Activated T-cell treated with anti-CD3 and anti-CD28 coated beads, Interleukin-2, amount 50 U/mL, for 72 hours (primary cell): ENCODE results near the gene CYP8B1. TPM values are rescaled to one million over a fixed set of nuclear protein-coding genes. Genes with fewer than 3 reads are reported as not detected.
A peak's percentile ranks its signal among the peaks of the same experiment; 100 is the strongest.
"Not testable (repeated sequence)": the region's sequence is repeated elsewhere in the genome, so short reads cannot be mapped to it uniquely, and the experiment has no call there.

Experiments used
- ATAC-seq, 2 donors: fragments of 150-1000 bp; cut with Tn5 transposase; replicated peaks in 1 of 2; 2 replicates each; pipeline ENCODE4 v1.10.0; 2021; ENCODE audit warnings: moderate library complexity in 2 of 2, mild to moderate bottlenecking in 1 of 2
- DNase-seq, 2 donors: peaks; one replicate each; pipeline ENCODE4 v3.0.0; 2021 to 2022; ENCODE audit warnings: mixed read lengths in 1 of 2
- H3K27ac Mint-ChIP-seq: one replicate; pipeline ENCODE4 v1.8.0; 2022; ENCODE audit warnings: mild to moderate bottlenecking, moderate library complexity, mixed read lengths
- H3K27me3 Mint-ChIP-seq: one replicate; pipeline ENCODE4 v1.8.0; 2022; ENCODE audit warnings: low read depth, mixed read lengths
- H3K36me3 Mint-ChIP-seq, 2 donors: one replicate each; pipeline ENCODE4 v1.8.0; 2022; ENCODE audit warnings: mixed read lengths in 2 of 2, mild to moderate bottlenecking in 1 of 2; ENCODE audit not compliant: insufficient read depth in 2 of 2
- H3K4me1 Mint-ChIP-seq: one replicate; pipeline ENCODE4 v1.8.0; 2022; ENCODE audit warnings: low read depth, mixed read lengths
- H3K4me3 Mint-ChIP-seq, 2 donors: one replicate each; pipeline ENCODE4 v1.8.0; 2022; ENCODE audit warnings: mild to moderate bottlenecking in 2 of 2, mixed read lengths in 2 of 2, moderate library complexity in 2 of 2
- H3K9me3 Mint-ChIP-seq, 2 donors: one replicate each; pipeline ENCODE4 v1.8.0; 2022; ENCODE audit warnings: mixed read lengths in 2 of 2
- total RNA-seq, 2 donors: library from RNA; stranded (reverse); gene quantifications; one replicate each; pipeline ENCODE4 v1.2.3, GENCODE V29; 2022

The CYP8B1 gene
- total RNA-seq, 2 donors from 2014 or later: not detected

DNA sequence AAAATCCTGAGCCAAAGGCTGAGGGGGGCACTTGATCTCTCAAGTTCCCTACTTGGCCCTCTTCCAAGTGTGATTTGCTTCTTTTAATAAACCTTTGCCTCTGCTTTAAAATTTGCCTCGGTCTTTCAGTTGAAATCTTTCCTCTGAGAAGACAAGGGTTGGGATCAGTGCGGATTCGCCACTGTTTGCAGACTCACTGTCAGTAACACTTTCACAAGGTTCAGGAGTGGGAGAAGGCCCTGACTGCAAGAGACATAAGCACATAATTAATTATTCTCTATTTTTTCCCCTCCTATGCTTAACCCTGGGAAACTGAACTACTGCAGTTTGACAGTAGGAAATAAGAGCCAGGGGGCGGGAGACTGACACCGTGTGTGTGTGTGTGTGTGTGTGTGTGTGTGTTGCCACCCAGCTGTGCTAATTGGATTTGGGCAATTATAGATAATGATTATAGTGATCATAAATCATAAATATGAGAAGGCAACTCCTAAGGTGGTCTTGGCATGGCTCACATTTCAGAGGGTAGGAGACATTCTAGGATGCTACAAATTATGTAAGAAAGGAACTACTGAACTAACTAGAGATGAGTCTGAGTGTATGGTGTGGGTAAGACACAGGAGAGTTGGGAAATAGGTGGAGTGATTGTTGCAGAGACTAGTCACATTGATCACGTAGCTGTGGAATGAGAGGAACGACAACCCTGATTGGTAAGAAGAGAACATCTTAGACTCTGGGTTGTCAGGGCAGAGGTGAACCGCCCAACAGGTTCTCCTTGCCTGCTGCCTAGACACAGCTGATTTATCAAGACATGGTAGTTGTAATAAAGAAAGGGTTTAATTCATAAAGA is 24.8 kb upstream of the CYP8B1 start:
- H3K4me1 Mint-ChIP-seq: peaks cover 8% of the 10 kb centered on the region
- no peak overlapping the region for H3K4me3 Mint-ChIP-seq
- H3K9me3 Mint-ChIP-seq: peaks cover 2 to 8% of the 10 kb centered on the region in 2 donors
- H3K27ac Mint-ChIP-seq: no peak overlapping the region
- DNase-seq (no peak), ATAC-seq (no peak)
- H3K27me3 Mint-ChIP-seq: peaks cover 16% of the 10 kb centered on the region
- H3K36me3 Mint-ChIP-seq: peaks cover 10 to 13% of the 10 kb centered on the region in 2 donors

DNA sequence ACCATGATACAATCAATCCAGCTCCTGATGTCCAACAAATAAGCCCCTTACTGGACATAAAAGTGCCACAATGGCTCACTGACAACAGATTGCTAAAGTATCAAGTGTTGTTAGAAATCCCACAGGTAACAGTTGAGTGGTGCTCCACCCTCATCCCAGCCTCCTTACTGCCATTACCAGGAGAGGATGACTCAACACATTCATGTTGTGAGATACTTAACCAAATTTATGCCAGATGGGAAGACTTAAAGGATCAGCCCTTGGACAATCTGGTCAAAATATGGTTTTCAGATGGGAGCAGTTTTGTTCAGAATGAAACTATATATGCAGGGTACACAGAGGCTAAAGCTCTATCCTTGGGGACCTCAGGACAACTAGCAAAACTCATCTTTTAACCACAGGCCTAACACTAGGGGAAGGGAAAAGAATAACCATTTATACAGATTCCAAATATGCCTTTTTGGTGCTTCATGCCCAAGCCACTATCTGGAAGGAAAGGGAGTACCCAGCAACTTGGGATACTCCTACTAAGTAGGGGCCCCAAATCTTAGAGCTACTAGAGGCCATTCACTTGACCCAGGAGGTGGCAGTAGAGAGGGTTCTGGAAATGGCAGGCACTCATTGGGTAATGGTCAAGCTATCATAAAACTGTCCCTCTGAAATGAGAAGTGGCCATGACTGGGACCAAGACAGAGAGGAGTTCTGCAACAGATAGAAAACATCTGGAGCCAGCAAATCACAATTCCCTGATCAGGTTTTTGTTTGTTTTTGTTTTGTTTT is 23.4 kb upstream of the CYP8B1 start:
- peaks cover 0 to 2% of the 10 kb centered on the region in 2 donors for H3K9me3 Mint-ChIP-seq
- H3K27me3 Mint-ChIP-seq: peaks cover 2% of the 10 kb centered on the region
- H3K4me1 Mint-ChIP-seq: peaks cover 8% of the 10 kb centered on the region
- H3K27ac Mint-ChIP-seq: no peak overlapping the region
- peaks cover 4% of the 10 kb centered on the region in 2 donors for H3K36me3 Mint-ChIP-seq
- ATAC-seq (no peak), DNase-seq (no peak)
- no peak overlapping the region for H3K4me3 Mint-ChIP-seq

DNA sequence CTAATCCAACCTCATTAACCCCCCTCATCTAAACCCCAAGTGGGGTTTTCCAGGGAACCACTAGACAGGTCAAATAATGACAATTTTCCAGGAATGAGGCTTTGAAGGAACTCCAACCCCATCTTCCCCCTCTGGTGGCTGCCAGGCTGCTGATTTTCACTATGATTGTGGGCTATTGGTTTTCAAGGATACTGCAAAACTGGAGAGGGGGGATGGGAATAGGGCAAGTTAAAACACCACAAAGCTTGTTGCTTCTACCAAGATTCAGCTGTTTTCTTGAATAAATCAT is 19.8 kb upstream of the CYP8B1 start:
- ATAC-seq: no peak

DNA sequence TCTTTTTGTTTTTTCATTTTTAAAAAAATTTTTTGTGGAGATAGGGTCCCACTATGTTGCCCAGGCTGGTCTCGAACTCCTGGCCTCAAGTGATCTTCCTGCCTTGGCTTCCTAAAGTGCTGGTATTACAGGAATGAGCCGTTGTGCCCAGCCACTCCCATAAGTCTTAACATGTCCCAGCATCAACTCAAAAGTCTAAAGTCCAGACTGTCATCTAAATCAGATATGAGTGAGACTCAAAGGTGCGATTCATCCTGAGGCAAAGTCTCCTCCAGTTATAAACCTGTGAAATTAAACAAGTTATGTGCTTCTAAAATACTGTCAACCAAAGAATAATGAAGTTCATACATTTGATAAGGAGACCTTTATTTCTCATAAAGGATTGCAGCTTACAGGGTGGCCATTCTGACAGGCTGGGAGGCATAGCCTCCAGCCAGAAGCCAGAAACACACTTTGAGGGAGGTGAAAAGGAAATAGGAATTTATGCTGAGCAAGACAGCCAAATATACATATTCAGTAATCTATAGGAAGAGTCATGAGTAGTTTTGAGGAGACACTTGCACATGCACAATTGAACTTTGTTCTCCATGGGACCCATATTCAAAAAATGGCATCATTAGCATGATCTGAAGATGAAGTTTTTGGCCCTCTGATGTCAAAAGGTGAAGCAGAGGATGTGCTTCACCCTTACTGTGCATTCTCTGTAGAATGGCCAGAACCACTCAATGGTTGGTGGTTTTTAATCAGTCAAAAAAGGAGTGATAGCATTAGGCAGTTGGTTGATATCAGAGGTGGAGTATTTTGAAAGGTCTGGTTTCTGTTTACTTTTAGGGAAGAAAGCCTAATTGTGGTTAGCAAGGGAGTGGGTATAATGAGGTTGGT is 19.3 kb upstream of the CYP8B1 start:
- Mint-ChIP-seq H3K27me3 (no peaks in the 10 kb centered on the region), H3K9me3 (no peaks in the 10 kb centered on the region), H3K27ac (no peak overlapping the region), H3K4me1 (no peaks in the 10 kb centered on the region), H3K36me3 (no peaks in the 10 kb centered on the region), H3K4me3 (no peak overlapping the region)
- DNase-seq (no peak), ATAC-seq (no peak)

More for the DNA sequence above, 19.8 kb upstream of the CYP8B1 start:
- Mint-ChIP-seq H3K4me1 (no peaks in the 10 kb centered on the region), H3K36me3 (no peaks in the 10 kb centered on the region), H3K27ac (no peak overlapping the region), H3K9me3 (no peaks in the 10 kb centered on the region), H3K4me3 (no peak overlapping the region), H3K27me3 (no peaks in the 10 kb centered on the region)
- no peak for DNase-seq

DNA sequence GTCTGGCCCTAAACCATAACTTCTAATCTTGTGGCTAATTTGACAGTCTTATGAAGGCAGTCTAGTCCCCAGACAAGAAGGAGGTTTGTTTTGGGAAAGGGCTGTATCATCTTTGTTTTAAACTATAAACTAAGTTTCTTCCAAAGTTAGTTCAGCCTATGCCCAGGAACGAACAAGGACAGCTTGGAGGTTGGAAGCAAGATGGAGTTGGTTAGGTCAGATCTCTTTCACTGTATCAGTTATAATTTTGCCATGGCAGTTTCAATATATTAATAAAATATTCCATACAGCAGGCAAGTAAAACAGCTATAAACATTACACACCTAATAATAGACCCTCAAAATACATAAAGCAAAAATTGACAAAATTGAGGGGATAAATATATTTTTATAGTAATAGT is 17.1 kb upstream of the CYP8B1 start:
- Mint-ChIP-seq H3K9me3 (no peaks in the 10 kb centered on the region), H3K27ac (no peak overlapping the region), H3K27me3 (peaks cover 11% of the 10 kb centered on the region), H3K4me1 (no peaks in the 10 kb centered on the region), H3K4me3 (no peak overlapping the region), H3K36me3 (no peaks in the 10 kb centered on the region)
- no peak for ATAC-seq
- no peak for DNase-seq

DNA sequence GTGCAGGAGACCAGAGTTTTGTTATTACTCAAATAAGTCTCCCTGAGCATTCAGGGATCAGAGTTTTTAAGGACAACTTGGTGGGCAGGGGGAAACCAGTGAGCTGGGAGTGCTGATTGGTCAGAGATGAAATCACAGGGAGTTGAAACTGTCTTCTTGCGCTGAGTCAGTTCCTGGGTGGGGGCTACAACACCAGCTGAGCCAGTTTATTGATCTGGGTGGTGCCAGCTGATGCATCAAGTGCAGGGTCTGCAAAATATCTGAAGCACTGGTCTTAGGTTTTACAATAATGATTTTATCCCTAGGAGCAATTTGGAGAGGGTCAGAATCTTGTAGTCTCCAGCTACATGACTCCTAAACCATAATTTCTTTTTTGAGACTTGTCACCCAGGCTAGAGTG is 16.5 kb upstream of the CYP8B1 start:
- H3K27ac Mint-ChIP-seq: no peak overlapping the region
- H3K4me1 Mint-ChIP-seq: no peaks in the 10 kb centered on the region
- no peaks in the 10 kb centered on the region for H3K9me3 Mint-ChIP-seq
- peaks cover 15% of the 10 kb centered on the region for H3K27me3 Mint-ChIP-seq
- no peaks in the 10 kb centered on the region for H3K36me3 Mint-ChIP-seq
- no peak for DNase-seq
- ATAC-seq: no peak
- H3K4me3 Mint-ChIP-seq: no peak overlapping the region

DNA sequence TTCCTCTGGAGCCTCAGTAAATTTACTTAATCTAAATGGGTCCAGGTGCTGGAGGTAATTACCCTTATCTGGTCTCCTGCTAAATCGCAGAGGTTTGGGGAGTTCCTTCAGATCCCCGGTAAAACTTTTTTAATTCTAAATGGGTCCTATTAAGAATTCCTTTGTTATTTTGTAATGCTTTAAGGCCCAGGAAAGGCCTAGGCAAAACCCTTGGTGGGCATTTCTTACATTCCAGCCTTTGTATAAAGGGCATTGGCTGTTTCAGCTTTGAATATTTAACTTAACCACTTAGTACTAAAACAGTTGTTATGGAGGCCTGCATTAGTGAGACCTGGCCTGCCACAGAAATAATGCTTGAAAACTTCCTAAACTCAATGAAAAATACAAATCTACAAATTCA is 15.4 kb upstream of the CYP8B1 start:
- no peak overlapping the region for H3K27ac Mint-ChIP-seq
- no peaks in the 10 kb centered on the region for H3K36me3 Mint-ChIP-seq
- no peaks in the 10 kb centered on the region for H3K9me3 Mint-ChIP-seq
- H3K27me3 Mint-ChIP-seq: peaks cover 22% of the 10 kb centered on the region
- no peak overlapping the region for H3K4me3 Mint-ChIP-seq
- no peak for ATAC-seq
- DNase-seq: no peak
- no peaks in the 10 kb centered on the region for H3K4me1 Mint-ChIP-seq

DNA sequence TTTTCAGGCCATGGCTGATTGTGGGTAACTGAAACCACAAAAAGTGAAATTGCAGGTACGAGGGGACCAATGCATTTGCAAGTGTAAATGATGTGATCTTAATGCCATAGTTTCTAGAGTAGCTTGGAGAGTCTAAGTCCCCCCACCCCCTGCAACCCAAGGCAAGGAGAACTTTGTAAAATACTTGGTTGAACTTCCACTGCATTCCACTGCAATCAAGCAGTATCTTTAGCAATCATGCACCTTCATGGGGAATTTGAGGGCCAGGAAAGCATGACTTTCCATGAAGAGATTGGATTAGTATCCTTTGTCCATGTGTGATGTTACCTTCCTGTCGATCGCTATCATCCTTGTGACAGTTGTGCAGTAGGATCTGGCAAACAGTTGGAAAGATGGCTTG is 11.4 kb upstream of the CYP8B1 start:
- no peak overlapping the region for H3K27ac Mint-ChIP-seq
- H3K4me3 Mint-ChIP-seq: no peak overlapping the region
- H3K36me3 Mint-ChIP-seq: no peaks in the 10 kb centered on the region
- no peaks in the 10 kb centered on the region for H3K9me3 Mint-ChIP-seq
- DNase-seq (no peak), ATAC-seq (no peak)
- H3K4me1 Mint-ChIP-seq: no peaks in the 10 kb centered on the region
- H3K27me3 Mint-ChIP-seq: peaks cover 28% of the 10 kb centered on the region

DNA sequence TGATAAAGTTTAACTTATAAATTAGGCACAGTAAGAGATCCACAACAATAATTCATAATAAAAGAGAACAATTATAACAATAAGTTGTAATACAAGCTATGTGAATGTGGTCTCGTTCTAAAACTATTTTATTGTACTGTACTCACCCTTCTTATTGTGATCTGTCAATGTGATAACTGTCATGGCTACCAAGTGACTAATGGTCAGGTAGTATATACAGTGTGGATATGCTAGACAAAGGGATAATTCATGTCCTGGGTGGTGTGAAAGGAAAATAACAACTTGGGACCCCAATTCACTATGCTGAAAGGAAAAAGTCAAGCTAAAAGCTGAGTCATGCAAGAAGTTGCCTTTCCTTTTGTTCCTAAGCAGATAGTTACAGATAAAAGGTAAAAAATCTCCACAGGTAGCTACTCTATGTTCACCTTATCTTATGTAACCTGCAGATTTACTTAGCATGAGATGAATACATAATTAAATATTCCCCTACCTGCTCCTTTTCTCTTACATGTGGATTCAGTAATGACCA is 10.7 kb upstream of the CYP8B1 start:
- Mint-ChIP-seq H3K9me3 (no peaks in the 10 kb centered on the region), H3K4me1 (peaks cover 4% of the 10 kb centered on the region), H3K4me3 (no peak overlapping the region), H3K27ac (no peak overlapping the region), H3K36me3 (no peaks in the 10 kb centered on the region), H3K27me3 (peaks cover 28% of the 10 kb centered on the region)
- ATAC-seq (no peak), DNase-seq (no peak)

DNA sequence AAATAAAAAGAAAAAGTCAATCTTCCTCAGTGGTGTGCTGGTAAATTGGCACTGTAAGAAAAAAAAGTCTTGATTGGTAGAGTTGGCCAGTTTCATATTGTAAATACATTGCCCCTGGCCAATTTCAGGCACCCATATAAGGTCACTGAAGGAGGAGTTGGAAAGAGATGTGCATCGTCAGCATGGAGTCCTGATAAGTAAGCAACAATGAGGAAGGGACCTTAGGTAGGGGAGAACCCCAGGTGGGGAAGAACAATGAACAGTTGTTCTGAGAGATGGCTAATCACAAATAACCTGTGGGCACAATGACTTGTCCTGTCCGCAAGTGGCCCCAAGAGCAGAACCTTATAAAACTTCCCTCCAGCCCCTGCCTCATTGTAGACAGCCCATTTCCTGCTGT is 8.6 kb upstream of the CYP8B1 start:
- ATAC-seq (no peak), DNase-seq (no peak)
- Mint-ChIP-seq H3K4me3 (no peak overlapping the region), H3K36me3 (no peaks in the 10 kb centered on the region), H3K27me3 (peaks cover 28% of the 10 kb centered on the region), H3K9me3 (no peaks in the 10 kb centered on the region), H3K27ac (no peak overlapping the region), H3K4me1 (peaks cover 9% of the 10 kb centered on the region)

DNA sequence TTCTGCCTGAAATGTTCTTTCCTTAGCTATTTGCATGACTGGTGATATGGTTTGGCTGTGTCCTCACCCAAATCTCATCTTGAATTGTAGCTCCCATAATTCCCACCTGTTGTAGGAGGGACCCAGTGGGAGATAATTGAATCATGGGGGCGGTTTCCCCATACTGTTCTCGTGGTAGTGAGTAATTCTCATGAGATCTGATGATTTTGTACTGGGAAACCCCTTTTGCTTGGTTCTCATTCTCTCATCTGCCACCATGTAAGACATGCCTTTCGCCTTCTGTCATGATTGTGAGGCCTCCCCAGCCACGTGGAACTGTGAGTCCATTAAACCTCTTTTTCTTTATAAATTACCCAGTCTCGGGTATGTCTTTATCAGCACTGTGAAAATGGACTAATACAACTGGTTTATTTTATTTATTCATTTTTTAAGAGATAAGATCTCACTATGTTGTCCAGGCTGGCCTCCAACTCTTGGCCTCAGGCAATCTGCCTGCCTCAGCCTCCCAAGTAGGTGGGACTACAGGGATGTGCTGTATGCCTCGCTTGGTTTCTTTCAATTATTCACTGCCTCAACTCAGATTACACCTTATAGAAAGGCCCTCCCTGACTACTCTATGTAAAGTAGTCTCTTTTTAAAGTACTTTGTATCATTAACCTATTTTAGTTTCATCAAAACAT is 7.7 kb upstream of the CYP8B1 start:
- DNase-seq: peak in 1 of 2 donors; percentile 7
- H3K36me3 Mint-ChIP-seq, H3K27ac Mint-ChIP-seq, H3K4me1 Mint-ChIP-seq, ATAC-seq, H3K4me3 Mint-ChIP-seq, H3K9me3 Mint-ChIP-seq: not testable (repeated sequence)
- H3K27me3 Mint-ChIP-seq: peaks cover 19% of the 10 kb centered on the region

DNA sequence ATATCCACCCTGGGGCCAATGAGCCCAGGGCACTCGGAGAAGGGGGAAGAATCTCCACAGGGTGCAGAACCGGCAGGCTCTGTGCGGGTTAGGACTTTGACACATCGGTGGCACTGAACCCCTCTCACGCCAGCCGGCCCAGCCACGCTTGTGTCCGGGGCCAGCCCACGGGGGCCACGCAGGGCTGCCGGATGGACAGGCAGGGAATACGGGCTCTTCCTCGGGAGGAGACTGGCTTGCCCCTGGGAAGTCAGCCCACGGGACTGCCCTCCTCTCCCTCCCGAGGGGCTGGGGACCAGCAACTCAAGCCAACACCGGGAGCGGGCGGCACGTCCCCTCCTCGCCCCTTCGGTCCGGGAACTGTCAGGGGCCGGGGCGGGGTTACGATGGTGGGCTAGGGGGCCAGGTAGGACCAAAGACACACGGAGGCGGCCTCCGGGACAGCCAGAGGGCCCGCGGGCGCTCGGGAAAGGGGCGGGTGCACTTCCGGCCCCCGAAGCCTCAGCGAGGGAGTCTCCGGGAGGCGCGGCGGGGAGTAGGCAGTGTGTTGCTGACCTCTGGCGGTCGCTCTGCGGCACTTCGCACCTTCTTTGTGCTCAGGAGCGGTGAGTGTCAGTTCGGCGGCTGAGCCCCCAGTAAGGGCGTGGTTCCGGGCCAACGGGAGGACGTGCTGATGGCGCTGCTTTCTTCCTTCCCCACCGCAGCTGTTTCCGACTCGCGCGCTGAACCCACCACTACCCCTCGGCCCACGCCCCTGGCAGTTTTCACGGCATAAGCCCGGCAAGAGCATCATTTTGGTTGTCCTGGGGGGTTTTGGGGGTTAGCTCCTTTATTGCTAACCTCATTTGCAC is 5.1 kb upstream of the CYP8B1 start:
- H3K36me3 Mint-ChIP-seq: no peaks in the 10 kb centered on the region
- DNase-seq: peak; percentile 91 to 92
- peaks cover 6% of the 10 kb centered on the region for H3K27me3 Mint-ChIP-seq
- H3K9me3 Mint-ChIP-seq: no peaks in the 10 kb centered on the region
- peak; percentile 99 for ATAC-seq
- H3K4me1 Mint-ChIP-seq: peaks cover 9% of the 10 kb centered on the region
- peak overlapping the region; percentile 10 for H3K27ac Mint-ChIP-seq
- peak overlapping the region; percentile 81 to 86 for H3K4me3 Mint-ChIP-seq
